Stimulated activated CD8-positive, alpha-beta memory T cell treated with anti-CD3 and anti-CD28 coated beads, Interleukin-7, amount 100 ng/mL, for 4 hours (primary cell): Measurements from ENCODE around the gene TBX2.
A peak's percentile ranks its signal among the peaks of the same experiment; 100 is the strongest.

Experiments used
- DNase-seq, 2 donors: peaks; one replicate each; pipeline ENCODE4 v3.0.0-alpha.2; 2020; ENCODE audit warnings: low read depth in 2 of 2

Gene TBX2

DNA sequence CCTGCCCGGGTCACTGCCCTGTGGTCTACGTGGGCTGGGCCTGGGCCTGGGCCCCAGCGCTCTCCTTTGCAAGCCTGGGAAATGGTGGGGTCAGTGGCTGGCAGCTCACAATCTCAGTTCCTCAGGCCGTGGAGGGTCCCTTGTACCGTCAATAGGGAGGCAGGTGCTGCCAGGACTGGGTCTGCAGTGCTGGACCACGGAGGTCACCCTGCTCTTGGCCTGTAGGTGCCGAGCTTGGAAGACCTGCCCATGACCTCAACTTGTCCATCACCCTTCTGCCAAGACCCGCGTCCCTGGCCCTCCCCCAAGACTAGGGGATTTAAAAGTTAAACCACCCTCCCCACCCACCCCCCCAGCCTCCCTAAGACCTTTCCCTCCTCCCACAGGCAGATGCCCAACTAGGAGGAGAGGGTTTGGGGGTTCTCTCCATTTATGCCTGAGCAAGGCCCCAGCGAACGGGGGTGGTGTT is 2.5 kb downstream of the TBX2 start:
- no peak for DNase-seq

GRCh38 chr17:61402978-61403800 is 3.5 kb downstream of the TBX2 start:
- no peak for DNase-seq

GRCh38 chr17:61403801-61404662 is 4.4 kb downstream of the TBX2 start:
- no peak for DNase-seq

- DNase-seq = no peak
Observed at GRCh38 chr17:61404663-61404912, 4.9 kb downstream of the TBX2 start.

- DNase-seq = no peak
Observed at GRCh38 chr17:61404913-61405685, 5.5 kb downstream of the TBX2 start.

- DNase-seq = no peak
Observed at GRCh38 chr17:61405686-61406536, 6.3 kb downstream of the TBX2 start.

- DNase-seq = no peak
Observed at GRCh38 chr17:61406537-61406845, 6.8 kb downstream of the TBX2 start.

DNA sequence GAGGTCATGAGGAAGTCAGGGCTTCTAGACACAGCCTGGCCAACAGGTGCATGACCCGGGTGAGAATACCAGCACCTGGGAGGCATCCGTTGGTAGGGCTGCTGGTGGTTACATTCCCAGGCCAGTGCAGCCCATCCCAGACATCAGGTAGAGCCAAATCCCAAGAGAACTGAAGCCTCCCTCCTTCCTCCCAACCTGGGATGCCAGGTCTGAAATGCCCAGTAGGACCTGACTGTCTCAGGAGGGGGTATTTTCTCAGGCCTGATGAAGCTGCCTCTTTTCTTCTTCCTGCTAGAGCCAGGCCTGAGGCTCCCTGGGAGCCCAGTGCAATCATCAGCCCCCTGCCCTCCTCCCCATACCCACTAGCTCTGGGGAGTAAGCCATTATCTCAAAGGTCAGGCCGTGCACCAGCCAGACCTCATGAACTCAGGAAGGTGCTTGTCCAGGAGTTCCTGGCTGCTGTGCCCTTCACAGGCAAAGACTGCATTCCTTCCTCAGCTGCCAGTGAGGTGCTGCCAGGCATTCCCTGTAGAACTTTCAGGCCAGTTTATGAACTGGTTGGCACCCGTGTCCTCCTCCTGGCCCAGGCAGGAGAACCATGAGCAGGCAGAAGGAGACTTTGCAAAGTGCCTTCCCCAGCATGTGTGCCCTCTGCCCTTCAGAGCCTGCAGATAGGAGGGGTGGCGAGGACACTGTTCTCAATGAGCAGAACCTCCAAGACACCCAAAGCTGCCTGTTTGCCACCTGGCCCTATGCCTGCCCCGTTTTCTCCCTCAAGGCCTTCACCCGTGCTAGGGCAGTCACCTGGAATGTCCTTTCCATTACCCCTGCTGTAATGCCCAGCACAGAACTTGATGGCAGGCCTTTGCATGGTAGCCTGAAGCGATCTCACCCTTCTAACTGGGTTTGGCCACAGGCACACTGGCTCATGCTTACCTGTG is 7.6 kb downstream of the TBX2 start:
- DNase-seq = no peak

- DNase-seq = no peak
Observed at GRCh38 chr17:61408151-61409041, 8.8 kb downstream of the TBX2 start.

DNA sequence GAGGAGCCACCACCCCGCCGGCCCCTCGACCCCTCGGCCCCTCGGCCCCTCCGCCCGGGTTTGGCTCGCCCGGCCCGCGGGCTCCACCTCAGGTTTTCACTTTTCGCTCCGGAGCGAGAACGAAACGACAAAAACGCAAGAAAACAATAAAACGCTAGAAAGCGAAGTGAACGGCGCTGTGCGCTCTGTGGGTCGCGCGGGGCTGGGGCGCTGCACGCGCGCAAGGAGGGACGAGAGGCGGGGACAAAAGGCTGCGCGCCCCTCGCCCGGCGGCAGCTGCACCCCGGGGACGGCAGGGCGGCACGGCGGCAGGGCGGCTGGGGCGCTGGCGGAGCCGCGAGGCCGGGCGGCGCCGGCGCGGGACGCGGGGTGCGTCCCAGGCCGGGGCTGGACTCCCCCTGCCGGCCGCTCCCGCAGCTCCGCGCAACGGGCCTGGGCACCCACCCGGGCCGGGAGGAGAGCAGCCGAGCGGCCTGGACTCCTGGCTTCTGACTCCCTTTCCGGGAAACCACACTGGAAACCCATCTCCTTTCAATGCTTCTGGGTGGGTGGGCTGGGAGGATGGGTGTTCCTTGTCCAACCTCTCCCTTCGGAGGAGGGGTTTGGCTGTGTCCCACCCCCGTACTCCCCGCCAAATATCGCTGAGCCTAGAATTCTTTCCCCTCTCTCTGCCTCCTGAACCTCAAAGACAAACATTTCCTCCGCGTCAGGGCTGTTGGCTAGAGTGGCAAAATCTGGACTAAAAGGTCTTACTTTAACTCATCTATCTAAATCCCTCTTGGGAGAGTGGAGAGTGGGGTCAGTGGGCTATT is 9.9 kb downstream of the TBX2 start:
- DNase-seq = peak in 1 of 2 donors; percentile 16

DNA sequence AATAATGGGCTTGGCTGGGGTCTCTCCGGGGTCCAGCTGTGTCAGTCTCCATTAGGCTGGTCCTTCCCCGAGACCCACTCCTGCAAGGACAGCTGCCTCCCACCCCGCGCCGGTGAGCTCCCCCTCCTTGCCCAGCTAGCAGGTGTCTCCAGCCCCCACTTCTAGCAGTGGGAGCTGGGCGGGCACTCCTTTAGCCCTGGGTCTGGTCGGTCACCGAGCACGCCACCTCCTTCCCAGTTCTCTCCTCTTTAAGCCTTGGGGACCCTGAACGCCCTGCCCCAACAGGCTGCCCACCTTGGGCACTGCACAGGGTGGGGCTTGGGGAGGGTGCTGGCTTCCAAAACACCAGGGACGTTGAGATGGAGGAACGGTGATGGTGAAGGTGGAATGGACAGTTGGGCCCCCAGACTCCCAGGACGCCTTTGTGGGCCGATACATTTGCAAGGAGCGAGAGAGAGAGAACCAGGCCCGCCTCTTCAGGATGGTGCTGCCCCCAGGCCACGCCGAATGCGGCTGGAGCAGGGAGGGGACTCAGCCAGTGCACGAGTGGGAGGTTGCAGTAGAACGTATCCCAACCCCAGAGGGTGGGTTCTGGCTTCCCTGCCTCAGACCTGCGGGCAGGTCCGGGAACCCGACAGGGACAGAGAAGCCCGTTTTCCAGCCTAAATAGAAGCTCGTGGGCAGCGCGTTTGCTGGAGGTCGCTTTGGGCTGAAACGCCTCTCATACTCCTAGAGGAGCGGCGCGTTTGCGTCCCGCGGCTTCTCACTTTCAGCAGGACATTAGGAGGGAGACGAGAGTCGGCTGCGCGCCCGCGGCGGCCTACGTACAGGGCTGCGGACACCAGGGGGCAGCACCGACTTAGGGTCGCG is 10.7 kb downstream of the TBX2 start:
- DNase-seq = peak; percentile 33 to 65

GRCh38 chr17:61411011-61411260 is 11.3 kb downstream of the TBX2 start:
- no peak for DNase-seq

DNA sequence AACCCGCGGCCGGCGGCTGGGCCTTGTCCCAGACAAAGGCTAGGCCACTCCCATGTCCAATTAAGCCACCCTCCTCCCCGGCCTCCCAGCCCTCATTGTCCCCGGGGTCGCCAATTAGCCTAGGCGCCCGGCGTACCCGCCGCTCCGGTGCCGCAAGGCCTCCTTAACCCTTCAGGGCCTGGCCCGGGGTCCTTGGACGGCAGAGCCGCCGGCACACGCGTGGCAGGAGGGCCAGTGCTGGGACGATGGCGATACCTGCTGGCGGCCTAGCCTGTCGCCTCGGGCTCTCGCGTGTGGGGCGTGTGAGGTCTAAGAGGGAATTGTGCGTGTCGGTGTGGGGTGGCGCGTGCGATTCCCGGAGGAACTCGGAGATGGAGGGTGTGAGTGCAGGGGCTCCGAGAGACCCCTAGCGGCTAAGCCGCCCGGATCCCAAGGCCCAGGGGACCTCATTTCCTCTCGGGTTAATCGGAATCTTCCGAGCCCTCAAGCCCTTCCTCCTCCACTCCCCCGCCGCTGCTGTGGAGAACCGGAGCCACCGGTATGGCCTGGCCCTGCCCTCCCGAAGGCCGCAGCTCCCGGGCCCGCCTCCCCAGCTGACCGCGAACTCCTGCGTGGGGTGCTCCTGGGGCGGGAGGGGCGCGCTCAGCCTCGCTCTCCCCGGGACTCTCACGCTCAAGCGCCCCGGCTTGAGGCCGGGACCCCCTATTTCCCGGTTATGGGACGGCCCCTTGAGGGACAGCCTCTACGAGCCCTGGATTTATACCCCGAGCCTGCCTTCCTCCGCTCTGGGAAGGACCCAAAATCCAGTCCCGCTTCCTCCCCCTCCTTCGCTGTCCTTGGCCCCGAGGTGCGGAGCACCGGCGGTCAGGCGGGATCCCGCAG is 11.9 kb downstream of the TBX2 start:
- no peak for DNase-seq

DNA sequence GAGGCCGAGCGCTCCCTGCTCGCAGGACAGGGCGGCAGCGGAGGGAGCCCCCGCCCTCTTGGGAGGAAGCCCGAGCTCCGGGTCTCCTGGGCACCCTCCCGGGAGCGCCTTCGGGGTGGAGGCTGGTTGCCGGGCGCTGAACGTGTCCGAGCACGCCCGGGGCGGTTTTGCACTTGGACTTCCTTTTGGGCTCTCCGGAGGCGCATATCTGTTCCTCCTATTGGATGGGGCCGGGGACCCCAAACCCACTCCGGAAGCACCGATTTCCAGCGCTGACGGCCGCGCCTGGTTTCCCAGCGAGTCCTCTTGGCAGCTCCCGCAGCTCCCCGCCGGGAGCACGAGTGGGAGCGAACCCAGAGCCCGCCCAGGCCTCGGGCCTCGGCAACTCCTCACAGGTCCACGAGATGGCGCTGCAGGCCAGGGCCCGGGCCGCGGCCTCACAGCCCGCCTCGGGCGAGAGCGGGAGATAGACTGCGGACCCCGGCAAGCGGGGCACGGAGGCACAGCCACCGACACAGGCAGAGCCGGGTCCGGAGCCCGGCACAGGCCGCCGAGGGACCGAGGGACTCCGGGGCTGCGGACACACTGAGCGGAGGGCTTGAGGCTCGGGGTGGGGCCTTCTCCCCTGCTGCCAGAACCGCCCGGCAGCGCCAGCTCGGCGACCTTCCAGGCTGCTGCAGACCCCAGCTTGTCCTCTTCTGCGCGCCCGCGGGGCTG is 12.7 kb downstream of the TBX2 start:
- DNase-seq = peak; percentile 48 to 58

DNA sequence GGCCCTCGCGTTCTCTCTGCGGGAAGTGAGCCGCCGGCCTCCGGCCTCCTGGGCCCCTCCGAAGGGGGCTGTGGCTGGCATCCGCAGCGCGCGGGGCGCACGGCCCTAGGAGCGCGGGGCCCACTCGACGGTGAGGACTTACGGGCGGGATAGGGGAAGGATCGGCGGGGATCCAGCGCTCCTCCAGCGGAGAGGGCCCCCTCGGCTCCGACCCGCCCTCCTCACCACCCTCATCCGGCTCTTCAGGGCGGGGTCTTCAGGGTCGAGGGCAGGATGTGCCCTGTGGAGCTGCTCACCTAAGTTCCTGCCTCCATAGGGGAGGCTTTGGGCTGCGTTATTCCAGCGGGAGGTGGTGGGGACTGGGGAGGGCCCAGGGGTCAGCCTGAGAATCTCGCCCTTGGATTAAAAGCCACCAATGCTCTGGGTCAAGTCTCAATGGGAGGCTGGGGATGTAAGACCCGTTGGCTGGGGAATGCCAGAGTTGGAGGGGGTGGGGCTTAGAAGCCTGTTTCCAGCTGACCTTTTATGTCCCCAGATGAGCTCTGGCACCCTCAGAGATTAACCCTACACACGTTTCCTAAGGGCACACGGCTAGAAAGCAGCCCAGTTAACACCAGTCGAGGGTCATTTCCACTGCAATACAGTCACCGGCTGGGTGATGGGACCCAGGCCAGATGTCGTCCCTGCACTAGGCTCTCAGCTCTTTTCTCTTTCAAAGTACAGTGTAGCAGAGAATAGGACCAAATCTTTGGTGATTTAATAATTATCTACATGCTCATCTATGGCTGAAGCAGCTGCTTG is 13.4 kb downstream of the TBX2 start:
- DNase-seq = no peak
